HUES6 (cell line): ENCODE results near the gene FBLN1.

ENCODE experiments used
- H3K27ac ChIP-seq: 2 replicates; pipeline ENCODE4 v1.7.0; 2013; ENCODE audit warnings: low read depth, mild to moderate bottlenecking, low read length, inconsistent platforms
- H3K27me3 ChIP-seq: 2 replicates; pipeline ENCODE4 v1.6.1; 2013; ENCODE audit warnings: low read length; ENCODE audit not compliant: control insufficient read depth, insufficient read depth
- H3K36me3 ChIP-seq: 2 replicates; pipeline ENCODE4 v1.6.1; 2013; ENCODE audit warnings: low read length; ENCODE audit not compliant: control insufficient read depth, insufficient read depth
- H3K4me1 ChIP-seq: 2 replicates; pipeline ENCODE4 v1.6.1; 2013; ENCODE audit warnings: low read length; ENCODE audit not compliant: control insufficient read depth, insufficient read depth
- H3K4me3 ChIP-seq: 2 replicates; pipeline ENCODE4 v1.5.1; 2013; ENCODE audit warnings: low read depth, low read length
- H3K9ac ChIP-seq: one replicate; pipeline ENCODE4 v1.6.1; 2013; ENCODE audit warnings: mild to moderate bottlenecking, low read length
- H3K9me3 ChIP-seq: 2 replicates; pipeline ENCODE4 v1.6.1; 2013; ENCODE audit warnings: low read depth, low read length; ENCODE audit not compliant: control insufficient read depth, insufficient read depth

Gene FBLN1

GRCh38 chr22:45631841-45632238 is 129.2 kb downstream of the FBLN1 start:
- Histone ChIP-seq H3K4me1 (peaks cover 46% of the 10 kb centered on the region), H3K9ac (no peak overlapping the region), H3K36me3 (no peaks in the 10 kb centered on the region), H3K4me3 (no peak overlapping the region), H3K9me3 (no peaks in the 10 kb centered on the region), H3K27ac (no peak overlapping the region), H3K27me3 (no peaks in the 10 kb centered on the region)

- Histone ChIP-seq H3K27ac (no peak overlapping the region), H3K4me3 (no peak overlapping the region; the same call in 1 of the 2 replicates), H3K4me1 (peaks cover 42% of the 10 kb centered on the region), H3K9ac (no peak overlapping the region), H3K27me3 (no peaks in the 10 kb centered on the region), H3K36me3 (no peaks in the 10 kb centered on the region), H3K9me3 (no peaks in the 10 kb centered on the region)
Measured at GRCh38 chr22:45632791-45633515, 130.3 kb downstream of the FBLN1 start.

GRCh38 chr22:45636683-45637082 is 134.0 kb downstream of the FBLN1 start:
- Histone ChIP-seq H3K27me3 (0 out of 2 replicates have a peak, but pooled peaks cover 8% of the 10 kb centered on the region), H3K9ac (no peak overlapping the region), H3K4me3 (no peak overlapping the region), H3K36me3 (no peaks in the 10 kb centered on the region), H3K27ac (no peak overlapping the region), H3K9me3 (no peaks in the 10 kb centered on the region), H3K4me1 (peaks cover 35% of the 10 kb centered on the region)

- no peak overlapping the region for H3K9ac ChIP-seq
- peaks cover 24% of the 10 kb centered on the region for H3K4me1 ChIP-seq
- no peaks in the 10 kb centered on the region for H3K9me3 ChIP-seq
- no peaks in the 10 kb centered on the region for H3K36me3 ChIP-seq
- H3K27ac ChIP-seq = no peak overlapping the region
- H3K4me3 ChIP-seq = no peak overlapping the region
- 0 out of 2 replicates have a peak, but pooled peaks cover 8% of the 10 kb centered on the region for H3K27me3 ChIP-seq
Measured at GRCh38 chr22:45638197-45638596, 135.5 kb downstream of the FBLN1 start.

GRCh38 chr22:45638834-45639746 is 136.4 kb downstream of the FBLN1 start:
- 0 out of 2 replicates have a peak, but pooled peaks cover 8% of the 10 kb centered on the region for H3K27me3 ChIP-seq
- no peaks in the 10 kb centered on the region for H3K9me3 ChIP-seq
- H3K4me3 ChIP-seq = no peak overlapping the region
- H3K27ac ChIP-seq = no peak overlapping the region
- peaks cover 21% of the 10 kb centered on the region for H3K4me1 ChIP-seq
- H3K9ac ChIP-seq = no peak overlapping the region
- no peaks in the 10 kb centered on the region for H3K36me3 ChIP-seq

- Histone ChIP-seq H3K9ac (no peak overlapping the region), H3K9me3 (no peaks in the 10 kb centered on the region), H3K4me1 (peaks cover 21% of the 10 kb centered on the region), H3K36me3 (no peaks in the 10 kb centered on the region), H3K27me3 (peaks cover 10% of the 10 kb centered on the region), H3K4me3 (no peak overlapping the region), H3K27ac (no peak overlapping the region)
Measured at GRCh38 chr22:45639747-45640102, 137.0 kb downstream of the FBLN1 start.

- Histone ChIP-seq H3K27me3 (peaks cover 17% of the 10 kb centered on the region), H3K9me3 (no peaks in the 10 kb centered on the region), H3K4me1 (peaks cover 25% of the 10 kb centered on the region), H3K27ac (no peak overlapping the region), H3K9ac (no peak overlapping the region), H3K36me3 (no peaks in the 10 kb centered on the region), H3K4me3 (no peak overlapping the region)
Measured at GRCh38 chr22:45640291-45640940, 137.7 kb downstream of the FBLN1 start.

GRCh38 chr22:45640941-45641621 is 138.4 kb downstream of the FBLN1 start:
- Histone ChIP-seq H3K36me3 (no peaks in the 10 kb centered on the region), H3K4me1 (peaks cover 29% of the 10 kb centered on the region), H3K9ac (no peak overlapping the region)

GRCh38 chr22:45642986-45643385 is 140.3 kb downstream of the FBLN1 start:
- H3K27ac ChIP-seq = no peak overlapping the region
- no peak overlapping the region for H3K9ac ChIP-seq
- no peaks in the 10 kb centered on the region for H3K36me3 ChIP-seq
- H3K9me3 ChIP-seq = no peaks in the 10 kb centered on the region
- peaks cover 29% of the 10 kb centered on the region for H3K4me1 ChIP-seq
- H3K4me3 ChIP-seq = no peak overlapping the region
- H3K27me3 ChIP-seq = peaks cover 29% of the 10 kb centered on the region

More at GRCh38 chr22:45640941-45641621, 138.4 kb downstream of the FBLN1 start:
- H3K27ac ChIP-seq = no peak overlapping the region
- H3K27me3 ChIP-seq = peaks cover 22% of the 10 kb centered on the region
- H3K9me3 ChIP-seq = no peaks in the 10 kb centered on the region
- H3K4me3 ChIP-seq = no peak overlapping the region

- Histone ChIP-seq H3K4me1 (peaks cover 18% of the 10 kb centered on the region), H3K27ac (no peak overlapping the region), H3K27me3 (peaks cover 27% of the 10 kb centered on the region), H3K9ac (no peak overlapping the region), H3K4me3 (no peak overlapping the region), H3K36me3 (no peaks in the 10 kb centered on the region), H3K9me3 (no peaks in the 10 kb centered on the region)
Measured at GRCh38 chr22:45644714-45645113, 142.0 kb downstream of the FBLN1 start.
